ENCODE measurements around the gene PNLDC1.
A peak's percentile ranks its signal among the peaks of the same experiment; 100 is the strongest.

PNLDC1 gene, protein sequence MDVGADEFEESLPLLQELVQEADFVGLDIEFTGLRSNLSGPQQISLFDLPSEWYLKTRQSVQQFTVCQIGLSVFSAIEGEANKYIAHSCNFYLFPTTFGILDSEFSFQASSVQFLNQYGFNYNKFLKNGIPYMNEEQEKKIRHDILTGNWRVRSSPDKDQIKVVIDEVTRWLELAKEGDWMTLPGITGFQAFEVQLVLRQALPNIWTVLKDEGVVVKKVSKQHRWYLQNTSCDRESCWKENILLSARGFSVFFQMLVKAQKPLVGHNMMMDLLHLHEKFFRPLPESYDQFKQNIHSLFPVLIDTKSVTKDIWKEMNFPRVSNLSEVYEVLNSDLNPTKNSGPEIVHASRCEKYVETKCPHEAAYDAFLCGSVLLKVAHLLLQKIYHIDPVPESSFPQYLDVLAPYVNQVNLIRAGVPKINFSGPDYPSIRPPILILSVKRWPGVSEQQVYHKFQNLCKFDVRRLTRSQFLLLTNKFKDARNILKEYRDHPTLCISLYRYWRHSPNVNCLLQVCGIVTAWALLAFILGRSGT

DNA sequence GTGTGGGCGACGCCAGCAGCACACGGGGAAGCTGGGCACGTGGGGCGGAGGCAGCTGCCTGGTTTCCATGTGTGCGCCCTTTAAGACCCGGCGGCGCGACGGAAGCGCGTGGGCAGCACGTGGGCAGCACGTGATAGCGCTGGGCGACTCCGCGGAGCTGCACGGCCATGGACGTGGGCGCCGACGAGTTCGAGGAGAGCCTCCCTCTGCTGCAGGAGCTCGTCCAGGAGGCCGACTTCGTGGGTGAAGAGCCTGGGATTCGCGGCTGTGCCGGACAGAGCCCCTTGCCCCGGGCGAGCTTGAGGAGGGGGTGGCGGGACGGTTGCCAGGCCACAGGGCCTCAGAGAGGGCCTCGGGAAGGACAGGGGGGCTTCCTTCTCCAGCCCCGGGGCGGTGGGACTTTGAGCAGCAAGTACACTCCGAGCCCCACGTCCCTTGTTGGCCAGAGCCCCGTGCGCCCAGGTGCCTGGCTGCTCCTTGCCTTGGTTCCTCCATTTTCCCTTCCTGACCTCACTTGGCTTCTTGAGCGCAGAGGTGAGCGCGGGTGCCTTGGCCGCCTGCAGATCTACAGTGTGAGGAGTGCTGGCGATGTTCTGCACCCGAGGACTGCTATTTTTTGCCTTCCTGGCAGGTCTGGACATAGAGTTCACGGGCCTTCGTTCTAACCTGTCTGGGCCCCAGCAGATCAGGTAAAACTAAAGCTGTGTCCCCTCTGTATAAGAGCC is at the start of gene PNLDC1:
PNLDC1 (plus strand) TSS at position 136 of the 725 bp plus-strand sequence; CDS start at position 168, 32 bp downstream.
- DNase-seq = no peak

DNA sequence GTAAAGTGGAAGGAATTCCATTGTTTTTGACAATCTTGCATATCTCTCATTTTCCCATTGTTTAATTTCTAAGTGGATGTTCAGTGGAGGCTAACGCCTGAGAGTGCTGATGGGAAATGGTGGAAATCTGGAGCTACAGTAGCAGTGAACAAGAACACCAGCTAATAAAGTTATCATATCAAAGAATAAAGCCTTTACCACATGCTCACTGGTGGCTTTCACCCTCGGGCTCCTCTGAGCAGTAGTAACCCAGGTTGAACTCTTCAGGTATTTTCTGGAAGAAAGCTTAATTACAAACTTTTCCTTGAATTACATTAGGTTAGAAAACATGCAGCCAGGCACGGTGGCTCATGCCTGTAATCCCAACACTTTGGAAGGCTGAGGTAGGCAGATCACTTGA is 48.6 kb upstream of the PNLDC1 start:
- DNase-seq = no peak

DNA sequence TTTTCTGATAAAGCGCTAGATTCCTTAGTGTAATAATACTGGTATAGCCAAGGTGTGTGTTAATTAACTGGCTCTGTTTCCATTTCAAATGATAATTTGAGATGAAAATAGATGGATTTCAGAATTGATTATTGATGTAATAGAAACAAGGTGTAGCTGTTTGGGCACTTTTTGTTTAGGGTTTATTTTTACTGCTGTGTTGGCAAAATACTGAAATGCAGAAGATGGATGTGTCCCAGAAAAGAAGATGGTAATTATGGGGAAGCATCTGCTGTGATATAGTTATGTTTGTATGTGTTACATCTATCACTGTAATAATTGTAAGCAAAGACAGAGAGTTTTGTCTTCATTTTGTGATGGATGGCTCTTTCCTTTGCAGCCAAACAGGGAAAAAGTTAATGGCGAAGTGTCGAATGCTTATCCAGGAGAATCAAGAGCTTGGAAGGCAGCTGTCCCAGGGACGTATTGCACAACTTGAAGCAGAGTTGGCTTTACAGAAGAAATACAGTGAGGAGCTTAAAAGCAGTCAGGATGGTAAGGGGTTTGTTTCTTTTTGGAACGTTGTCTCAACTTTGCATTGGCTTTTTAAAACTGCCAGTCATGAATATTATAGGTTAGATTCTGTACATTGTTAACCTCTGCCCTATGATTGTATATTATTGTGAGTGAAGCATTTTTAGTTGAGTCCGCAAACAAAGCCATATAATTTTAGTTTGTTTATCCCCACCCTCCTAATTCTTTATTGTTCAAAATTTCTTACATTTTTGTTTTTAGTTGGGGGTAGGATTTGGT is 46.8 kb upstream of the PNLDC1 start:
- DNase-seq = no peak

- no peak for DNase-seq
Observed at GRCh38 chr6:159754401-159754800, 45.7 kb upstream of the PNLDC1 start.

GRCh38 chr6:159754959-159755914 is 44.8 kb upstream of the PNLDC1 start:
- peak; percentile 45 for DNase-seq

GRCh38 chr6:159756508-159756907 is 43.6 kb upstream of the PNLDC1 start:
- DNase-seq = peak; percentile 90

- no peak for DNase-seq
Observed at GRCh38 chr6:159758031-159759001, 41.8 kb upstream of the PNLDC1 start.

- DNase-seq = no peak
Observed at GRCh38 chr6:159759645-159760044, 40.4 kb upstream of the PNLDC1 start.

- no peak for DNase-seq
Observed at GRCh38 chr6:159760602-159761057, 39.4 kb upstream of the PNLDC1 start.

DNA sequence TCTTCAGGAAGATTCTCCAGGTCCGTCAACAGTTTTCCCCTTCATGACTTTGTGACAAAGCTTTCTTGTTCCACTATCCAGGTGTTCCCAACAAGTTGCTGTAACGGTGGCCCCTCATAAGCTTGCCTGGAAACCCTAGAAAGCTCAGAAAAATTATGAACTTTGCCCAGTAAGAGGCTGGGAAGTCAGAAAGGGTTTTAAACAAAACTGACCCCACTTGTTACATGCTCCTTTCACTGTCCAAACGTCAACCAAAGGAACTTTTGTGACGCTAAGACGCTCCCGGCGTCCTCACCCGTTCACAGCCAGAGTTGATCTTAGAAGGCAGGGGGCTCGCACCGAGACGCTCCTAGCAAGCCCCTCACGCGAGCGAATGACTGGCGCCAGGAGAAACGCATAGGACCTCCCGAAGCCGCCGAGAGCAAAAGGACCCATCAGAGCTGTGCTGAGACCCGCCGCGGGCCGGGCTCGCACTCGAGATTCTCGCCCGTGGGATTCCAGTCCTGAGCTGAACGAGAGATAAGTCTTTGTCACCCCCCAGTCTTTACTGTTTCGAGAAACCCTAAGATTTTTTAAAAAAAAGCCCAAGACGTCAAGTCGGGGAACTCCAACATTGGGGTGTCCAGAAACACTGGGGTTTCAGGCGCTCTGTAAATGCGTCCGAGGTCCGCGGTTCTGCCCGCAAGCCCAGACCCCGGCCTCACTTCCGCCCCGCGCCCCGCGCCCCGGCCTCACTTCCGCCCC is 38.8 kb upstream of the PNLDC1 start:
- DNase-seq = peak; percentile 51

DNA sequence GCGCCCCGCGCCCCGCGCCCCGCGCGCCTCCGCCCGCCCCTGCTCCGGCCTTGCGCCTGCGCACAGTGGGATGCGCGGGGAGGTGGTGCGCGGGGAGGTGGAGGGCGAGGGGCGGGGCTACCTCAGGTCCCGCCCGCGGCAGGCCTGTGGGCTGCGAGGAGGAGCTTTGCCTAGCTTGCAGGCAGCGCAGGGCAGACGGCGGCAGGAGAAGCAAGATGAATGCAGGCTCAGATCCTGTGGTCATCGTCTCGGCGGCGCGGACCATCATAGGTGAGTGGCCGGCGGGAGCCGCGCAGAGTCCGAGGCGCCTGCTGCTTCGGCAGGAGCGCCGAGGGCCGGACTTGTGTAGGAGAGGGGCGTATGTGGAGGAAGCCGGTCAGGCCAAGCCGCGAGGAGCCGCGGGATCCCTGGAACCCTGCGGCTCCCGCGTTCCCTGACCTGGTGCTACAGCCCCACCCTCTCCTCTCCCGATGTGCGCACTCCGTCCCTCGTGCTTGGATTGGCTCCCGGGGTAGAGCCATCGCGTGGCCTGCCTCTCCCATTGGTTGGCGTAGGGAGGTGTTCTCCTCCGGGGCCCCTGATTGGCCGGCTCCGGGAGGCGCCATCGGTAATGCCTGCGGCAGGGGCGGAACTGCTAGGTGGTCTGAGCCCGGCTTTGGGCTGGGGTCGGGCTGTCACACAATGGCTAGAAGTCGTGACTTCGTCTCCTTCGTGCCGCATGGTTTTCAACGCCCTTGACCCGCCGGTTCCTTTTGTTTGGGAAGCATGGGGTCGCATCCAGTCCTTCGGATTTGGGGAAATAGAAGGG is 38.0 kb upstream of the PNLDC1 start, which contains the start of gene ACAT2:
ACAT2 (plus strand) TSS at position 173 of the 808 bp plus-strand sequence; CDS start at position 216, 43 bp downstream.
- DNase-seq = peak; percentile 88

DNA sequence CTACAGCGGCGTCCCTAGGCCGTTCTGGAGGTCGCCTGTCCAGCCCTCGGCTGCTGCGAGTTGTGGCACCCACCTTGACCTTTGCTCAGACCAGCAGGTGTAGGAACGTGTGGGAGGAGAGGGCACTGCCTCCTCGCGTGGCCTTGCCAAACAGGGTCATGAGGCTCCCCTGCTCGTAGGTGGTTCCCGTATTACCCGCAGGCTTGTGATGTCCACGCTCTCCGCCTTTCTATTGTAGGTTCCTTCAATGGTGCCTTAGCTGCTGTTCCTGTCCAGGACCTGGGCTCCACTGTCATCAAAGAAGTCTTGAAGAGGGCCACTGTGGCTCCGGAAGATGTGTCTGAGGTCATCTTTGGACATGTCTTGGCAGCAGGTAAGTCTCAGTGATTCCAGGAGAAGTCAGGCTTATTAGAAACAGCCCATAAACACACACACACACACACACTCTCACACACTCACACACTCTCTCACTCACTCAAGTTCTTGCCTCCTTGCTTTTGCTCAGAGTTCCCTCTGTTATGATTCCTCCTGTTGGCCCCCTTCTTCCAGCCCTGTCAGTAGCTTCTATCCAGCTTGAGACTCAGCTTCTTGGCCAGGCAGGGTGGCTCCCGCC is 37.3 kb upstream of the PNLDC1 start:
- no peak for DNase-seq

DNA sequence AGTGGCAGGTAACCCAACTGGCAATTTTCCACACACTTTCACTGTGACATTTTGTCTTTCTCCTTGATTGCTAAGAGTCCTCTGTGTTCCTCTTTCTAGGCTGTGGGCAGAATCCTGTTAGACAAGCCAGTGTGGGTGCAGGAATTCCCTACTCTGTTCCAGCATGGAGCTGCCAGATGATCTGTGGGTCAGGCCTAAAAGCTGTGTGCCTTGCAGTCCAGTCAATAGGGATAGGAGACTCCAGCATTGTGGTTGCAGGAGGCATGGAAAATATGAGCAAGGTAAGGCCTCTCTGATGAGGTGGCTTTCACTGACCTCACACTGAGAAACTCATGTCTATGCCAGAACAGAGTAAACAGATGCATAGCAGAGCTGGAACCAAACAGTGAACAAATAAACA is 33.2 kb upstream of the PNLDC1 start:
- no peak for DNase-seq

DNA sequence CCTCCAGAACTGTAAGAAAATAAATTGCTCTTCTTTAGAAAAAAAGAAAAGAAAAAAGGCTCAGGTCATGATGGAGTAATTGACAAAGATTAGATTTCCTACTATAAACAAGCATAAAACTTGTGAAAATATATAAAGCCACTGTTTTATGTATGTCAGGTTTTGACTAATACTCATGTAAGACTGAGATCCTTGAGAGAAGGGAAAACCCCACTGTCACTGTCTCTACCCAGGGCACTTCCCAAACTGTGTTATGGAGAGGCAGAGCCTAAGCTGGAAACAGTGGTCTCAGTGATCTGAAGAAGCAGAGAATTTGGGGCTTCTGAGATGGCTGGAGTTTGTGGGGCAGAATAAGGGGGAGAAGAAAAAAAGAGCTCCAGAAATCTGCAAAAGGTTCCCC is 30.6 kb upstream of the PNLDC1 start:
- no peak for DNase-seq

- no peak for DNase-seq
Observed at GRCh38 chr6:159772196-159772595, 27.9 kb upstream of the PNLDC1 start.

DNA sequence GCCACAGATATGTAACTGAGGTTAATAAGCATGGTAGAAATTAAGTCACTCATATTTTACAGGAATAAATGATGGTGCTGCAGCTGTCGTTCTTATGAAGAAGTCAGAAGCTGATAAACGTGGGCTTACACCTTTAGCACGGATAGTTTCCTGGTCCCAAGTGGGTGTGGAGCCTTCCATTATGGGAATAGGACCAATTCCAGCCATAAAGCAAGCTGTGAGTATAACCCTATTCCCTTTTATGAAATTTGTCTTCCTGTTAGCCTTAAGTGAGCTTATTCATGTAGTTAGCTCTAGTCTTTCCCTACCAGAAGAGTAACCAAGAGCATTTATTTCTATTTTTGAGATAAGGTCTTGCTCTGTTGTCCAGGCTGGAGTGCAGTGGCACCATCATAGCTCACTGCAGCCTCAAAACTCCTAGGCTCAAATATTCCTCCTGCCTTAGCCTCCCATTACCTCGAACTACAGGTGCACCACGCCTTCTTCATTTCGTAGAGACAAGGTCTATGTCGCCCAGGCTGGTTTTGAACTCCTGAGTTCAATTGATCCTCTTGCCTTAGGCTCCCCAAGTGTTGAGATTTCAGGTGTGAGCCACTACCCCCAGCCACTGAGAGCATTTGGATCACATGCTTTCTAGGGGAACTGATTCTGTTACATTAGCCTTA is 22.7 kb upstream of the PNLDC1 start:
- DNase-seq = no peak

GRCh38 chr6:159778131-159778530 is 21.9 kb upstream of the PNLDC1 start:
- DNase-seq = no peak
